LoVo (cell line): Measurements from ENCODE around the gene KCNQ4.

Experiments used
- DNase-seq: peaks from one replicate; pipeline ENCODE4 v3.0.0-alpha.2; 2016; ENCODE audit warnings: low spot score

Gene KCNQ4

GRCh38 chr1:40783001-40783905 is at the start of gene KCNQ4:
Gene KCNQ4, plus strand, starts transcription at chr1:40783787. Its CDS starts 307 bp downstream, at chr1:40784094.
- peak; percentile 62 for DNase-seq

- DNase-seq: no peak
Measured at GRCh38 chr1:40734882-40735628, 48.5 kb upstream of the KCNQ4 start.

GRCh38 chr1:40736085-40736531 is 47.5 kb upstream of the KCNQ4 start:
- no peak for DNase-seq

- DNase-seq: no peak
Measured at GRCh38 chr1:40738831-40739230, 44.8 kb upstream of the KCNQ4 start.

- no peak for DNase-seq
Measured at GRCh38 chr1:40739455-40740008, 44.1 kb upstream of the KCNQ4 start.

GRCh38 chr1:40740039-40740996 is 43.3 kb upstream of the KCNQ4 start:
- no peak for DNase-seq

GRCh38 chr1:40740997-40741736 is 42.4 kb upstream of the KCNQ4 start:
- DNase-seq: no peak

- no peak for DNase-seq
Measured at GRCh38 chr1:40742363-40743061, 41.1 kb upstream of the KCNQ4 start.

- no peak for DNase-seq
Measured at GRCh38 chr1:40743452-40743851, 40.1 kb upstream of the KCNQ4 start.

GRCh38 chr1:40743860-40744259 is 39.7 kb upstream of the KCNQ4 start:
- no peak for DNase-seq

- DNase-seq: no peak
Measured at GRCh38 chr1:40745176-40745575, 38.4 kb upstream of the KCNQ4 start.

GRCh38 chr1:40746344-40747090 is 37.1 kb upstream of the KCNQ4 start:
- DNase-seq: no peak

GRCh38 chr1:40748841-40749718 is 34.5 kb upstream of the KCNQ4 start:
- no peak for DNase-seq

- no peak for DNase-seq
Measured at GRCh38 chr1:40749817-40750216, 33.8 kb upstream of the KCNQ4 start.

GRCh38 chr1:40750451-40750908 is 33.1 kb upstream of the KCNQ4 start:
- DNase-seq: peak; percentile 42

- peak; percentile 26 for DNase-seq
Measured at GRCh38 chr1:40751802-40752201, 31.8 kb upstream of the KCNQ4 start.

- no peak for DNase-seq
Measured at GRCh38 chr1:40753142-40753882, 30.3 kb upstream of the KCNQ4 start.

- no peak for DNase-seq
Measured at GRCh38 chr1:40754201-40754600, 29.4 kb upstream of the KCNQ4 start.
